AG10803 (cell line): ENCODE measurements around the gene RHPN2.

Source experiments
- DNase-seq: peaks from one replicate; pipeline ENCODE4 v3.0.0; 2010; ENCODE audit warnings: low read depth
- H3K4me3 ChIP-seq: 2 replicates; pipeline ENCODE4 v1.5.1; 2011; ENCODE audit warnings: mild to moderate bottlenecking, low read length, control low read depth
- CTCF ChIP-seq: conservative IDR thresholded peaks from 2 replicates; pipeline ENCODE4 v1.5.1; 2011; ENCODE audit warnings: mild to moderate bottlenecking, low read length, control low read depth, inconsistent platforms

The RHPN2 gene

GRCh38 chr19:33100894-33101644 lies 36.4 kb upstream of the RHPN2 start:
- H3K4me3 ChIP-seq, result no peak overlapping the region
- no peak for DNase-seq
- no peak for TF ChIP-seq CTCF

DNA sequence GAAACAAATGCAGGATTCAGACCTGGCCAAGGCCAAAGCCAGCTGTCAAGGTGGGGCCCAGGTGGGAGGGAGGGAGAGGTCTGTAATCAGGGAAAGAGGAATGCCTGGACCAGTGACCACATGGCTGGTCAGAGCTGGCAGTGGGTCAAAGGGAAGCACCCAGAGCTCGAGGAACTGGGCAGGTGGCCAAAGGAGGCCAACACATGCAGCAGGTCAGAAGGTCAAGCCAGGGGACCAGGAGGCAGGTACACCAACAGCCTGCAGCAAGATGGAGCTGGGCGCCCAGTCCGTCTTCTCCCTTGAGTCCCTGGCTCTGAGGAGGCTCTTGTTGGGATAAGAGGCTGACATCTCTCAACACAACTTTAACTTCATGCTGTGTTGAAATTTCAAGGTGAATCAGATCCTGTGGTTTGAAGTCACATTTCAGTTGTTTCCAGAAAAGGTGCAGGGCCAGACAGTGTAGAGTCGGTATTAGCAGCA lies 33.4 kb upstream of the RHPN2 start:
- H3K4me3 ChIP-seq, result no peak overlapping the region
- no peak for TF ChIP-seq CTCF
- no peak for DNase-seq

- no peak for DNase-seq
- TF ChIP-seq CTCF, result no peak
- H3K4me3 ChIP-seq, result no peak overlapping the region
Observed at GRCh38 chr19:33096005-33096404, 31.3 kb upstream of the RHPN2 start.

- no peak for DNase-seq
Observed at GRCh38 chr19:33094436-33095067, 29.9 kb upstream of the RHPN2 start.

GRCh38 chr19:33093420-33094210 lies 28.9 kb upstream of the RHPN2 start:
- DNase-seq, result no peak
- no peak for TF ChIP-seq CTCF
- no peak overlapping the region for H3K4me3 ChIP-seq

More at GRCh38 chr19:33094436-33095067, 29.9 kb upstream of the RHPN2 start:
- H3K4me3 ChIP-seq, result no peak overlapping the region
- TF ChIP-seq CTCF, result no peak

DNA sequence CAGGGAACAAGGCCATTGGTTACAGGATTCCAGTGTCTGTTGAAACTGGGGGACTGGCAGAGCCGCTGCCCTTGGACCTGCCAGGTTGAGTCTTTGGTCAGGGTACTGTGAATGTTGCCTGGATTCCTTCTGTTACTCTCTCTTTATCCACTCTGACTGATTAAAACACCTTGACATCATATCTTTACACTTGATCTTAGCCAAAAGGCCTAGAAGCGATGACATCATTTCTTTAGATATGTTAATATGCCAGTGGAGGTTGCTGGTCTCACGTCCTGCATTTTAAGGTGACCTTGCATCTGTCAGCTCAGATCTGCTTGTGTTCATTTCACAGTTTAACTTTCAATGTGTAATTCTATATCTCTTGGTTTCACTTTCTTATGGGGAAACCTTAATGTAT lies 25.5 kb upstream of the RHPN2 start:
- no peak for TF ChIP-seq CTCF
- no peak for DNase-seq
- H3K4me3 ChIP-seq, result no peak overlapping the region
